GM19025 (cell line): ENCODE data around the gene ZBTB1.
"Not testable (repeated sequence)": the region's sequence is repeated elsewhere in the genome, so short reads cannot be mapped to it uniquely, and the experiment has no call there.

Experiments used
- ATAC-seq: cut with Tn5 transposase; IDR thresholded peaks from one replicate; pipeline ENCODE4 v1.9.1; 2021; ENCODE audit warnings: mild to moderate bottlenecking, low read depth, moderate library complexity; ENCODE audit not compliant: unreplicated experiment

The ZBTB1 gene

GRCh38 chr14:64493455-64493854 lies 11.1 kb upstream of the ZBTB1 start:
- ATAC-seq: no peak

GRCh38 chr14:64495252-64495651 lies 9.3 kb upstream of the ZBTB1 start:
- no peak for ATAC-seq

- no peak for ATAC-seq
Observed at GRCh38 chr14:64496764-64497163, 7.8 kb upstream of the ZBTB1 start.

- no peak for ATAC-seq
Observed at GRCh38 chr14:64500088-64500487, 4.5 kb upstream of the ZBTB1 start.

GRCh38 chr14:64501411-64502171 lies 3.0 kb upstream of the ZBTB1 start:
- ATAC-seq: no peak

GRCh38 chr14:64502456-64502855 lies 2.1 kb upstream of the ZBTB1 start:
- ATAC-seq: no peak

GRCh38 chr14:64502887-64503433 lies 1.6 kb upstream of the ZBTB1 start:
- no peak for ATAC-seq

GRCh38 chr14:64503434-64504309 lies 898 bp upstream of the ZBTB1 start, which contains the start of gene ZBTB25:
Gene ZBTB25, minus strand, starts transcription at chr14:64503838. Its CDS starts 13,305 bp downstream, at chr14:64490533.
- peak; percentile 65 for ATAC-seq

GRCh38 chr14:64504897-64505794 lies 576 bp downstream of the ZBTB1 start:
- no peak for ATAC-seq

GRCh38 chr14:64506721-64507120 lies 2.2 kb downstream of the ZBTB1 start:
- no peak for ATAC-seq

GRCh38 chr14:64507376-64508156 lies 3.0 kb downstream of the ZBTB1 start:
- ATAC-seq: no peak

- ATAC-seq: no peak
Observed at GRCh38 chr14:64508215-64508776, 3.7 kb downstream of the ZBTB1 start.

GRCh38 chr14:64509036-64509435 lies 4.5 kb downstream of the ZBTB1 start:
- no peak for ATAC-seq

GRCh38 chr14:64510825-64511671 lies 6.5 kb downstream of the ZBTB1 start:
- no peak for ATAC-seq

GRCh38 chr14:64513271-64513670 lies 8.7 kb downstream of the ZBTB1 start:
- no peak for ATAC-seq

- no peak for ATAC-seq
Observed at GRCh38 chr14:64515053-64515452, 10.5 kb downstream of the ZBTB1 start.

GRCh38 chr14:64516969-64517368 lies 12.4 kb downstream of the ZBTB1 start:
- no peak for ATAC-seq

GRCh38 chr14:64517667-64518066 lies 13.1 kb downstream of the ZBTB1 start:
- ATAC-seq: not testable (repeated sequence)
